ENCODE measurements around the gene TOMT.

DNA sequence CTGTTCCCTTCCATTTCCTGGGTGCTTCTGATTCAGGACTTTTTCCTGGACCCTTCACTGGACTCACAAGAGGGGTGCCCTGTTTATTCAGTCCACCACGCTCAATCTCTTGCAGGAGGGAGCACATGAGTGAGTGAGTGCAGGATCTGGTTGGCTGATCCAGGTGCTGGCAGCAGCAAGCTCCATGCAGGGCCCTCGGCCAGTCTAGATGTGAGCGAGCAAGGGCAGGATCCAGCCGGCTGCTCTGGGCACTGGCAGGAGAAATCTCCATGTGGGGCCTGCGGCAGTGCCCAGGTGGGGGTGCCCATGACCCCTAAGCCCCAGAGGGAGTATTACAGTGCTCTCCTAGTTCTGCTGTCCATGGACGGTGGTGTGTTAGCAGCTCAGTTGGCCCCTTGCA is 18.3 kb downstream of the TOMT start:
- no peak for TF ChIP-seq REST (IDR thresholded peaks at IDR 0.05; ENCODE audit: insufficient read depth in 1 of 2, low read depth in 2 of 2, low read length in 2 of 2)
- TF ChIP-seq SIN3A (IDR thresholded peaks at IDR 0.05; ENCODE audit: borderline replicate concordance, insufficient read depth, low read length), result no peak
- TF ChIP-seq POLR2AphosphoS5 (IDR thresholded peaks at IDR 0.05; ENCODE audit: low read depth, low read length), result no peak
- TF ChIP-seq TAF1 (IDR thresholded peaks at IDR 0.05; ENCODE audit: borderline replicate concordance, insufficient read depth, low read length), result no peak
